ENCODE measurements around the gene APOL2. TPM values are rescaled to one million over a fixed set of nuclear protein-coding genes. Genes with fewer than 3 reads are reported as not detected.

APOL2 gene
- polyA plus RNA-seq, 1 experiment, result 27.8 TPM

DNA sequence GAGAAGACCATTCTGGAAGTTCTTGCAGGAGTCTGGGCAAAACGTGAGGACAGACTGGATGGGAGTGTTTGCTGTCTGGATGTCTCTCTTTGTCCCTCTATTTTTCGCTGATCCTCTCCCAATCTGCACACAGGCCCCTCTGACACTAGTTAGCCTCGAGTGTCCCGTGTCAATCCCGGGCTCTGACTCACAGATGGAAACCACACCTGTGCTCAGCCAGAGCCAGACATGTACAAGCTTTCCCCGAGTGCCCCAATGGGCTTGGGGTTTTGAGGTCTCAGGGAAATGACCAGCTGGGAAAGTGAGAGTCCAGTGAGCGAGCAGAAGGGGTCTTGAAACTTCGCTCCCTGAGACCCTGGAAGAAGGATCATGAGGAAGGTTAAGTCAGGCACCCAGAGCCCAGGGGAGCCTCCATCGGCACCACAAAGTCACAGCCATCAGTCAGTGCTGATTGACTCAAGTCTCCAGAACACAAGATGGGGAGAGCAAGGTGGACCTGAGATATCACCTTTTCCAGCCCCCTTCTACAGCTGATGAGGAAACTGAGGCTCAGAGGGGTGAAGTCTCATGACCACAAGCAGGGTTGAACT lies 13.9 kb downstream of the APOL2 start:
- no peak for DNase-seq (ENCODE audit: low read depth)
- CTCF ChIA-PET, result interaction anchor here (1.0 to 1.7 kb wide), 2 partner anchors 11 to 45 kb away, joined by 3 to 4 read pairs; no protein-coding TSS in a partner anchor
- Histone ChIP-seq H3K36me3 (ENCODE audit: control insufficient read depth, insufficient read depth, low read length) (peaks cover 10% of the 10 kb centered on the region), H3K4me3 (ENCODE audit: low read depth, low read length) (no peak overlapping the region), H3K27me3 (ENCODE audit: control insufficient read depth, insufficient read depth, low read length) (peaks cover 7% of the 10 kb centered on the region)
- TF ChIP-seq, protein P1, sequence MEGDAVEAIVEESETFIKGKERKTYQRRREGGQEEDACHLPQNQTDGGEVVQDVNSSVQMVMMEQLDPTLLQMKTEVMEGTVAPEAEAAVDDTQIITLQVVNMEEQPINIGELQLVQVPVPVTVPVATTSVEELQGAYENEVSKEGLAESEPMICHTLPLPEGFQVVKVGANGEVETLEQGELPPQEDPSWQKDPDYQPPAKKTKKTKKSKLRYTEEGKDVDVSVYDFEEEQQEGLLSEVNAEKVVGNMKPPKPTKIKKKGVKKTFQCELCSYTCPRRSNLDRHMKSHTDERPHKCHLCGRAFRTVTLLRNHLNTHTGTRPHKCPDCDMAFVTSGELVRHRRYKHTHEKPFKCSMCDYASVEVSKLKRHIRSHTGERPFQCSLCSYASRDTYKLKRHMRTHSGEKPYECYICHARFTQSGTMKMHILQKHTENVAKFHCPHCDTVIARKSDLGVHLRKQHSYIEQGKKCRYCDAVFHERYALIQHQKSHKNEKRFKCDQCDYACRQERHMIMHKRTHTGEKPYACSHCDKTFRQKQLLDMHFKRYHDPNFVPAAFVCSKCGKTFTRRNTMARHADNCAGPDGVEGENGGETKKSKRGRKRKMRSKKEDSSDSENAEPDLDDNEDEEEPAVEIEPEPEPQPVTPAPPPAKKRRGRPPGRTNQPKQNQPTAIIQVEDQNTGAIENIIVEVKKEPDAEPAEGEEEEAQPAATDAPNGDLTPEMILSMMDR (IDR thresholded peaks at IDR 0.05; ENCODE audit: insufficient read depth, low read depth, low read length), result no peak
- POLR2A ChIA-PET, result no interaction called here

DNA sequence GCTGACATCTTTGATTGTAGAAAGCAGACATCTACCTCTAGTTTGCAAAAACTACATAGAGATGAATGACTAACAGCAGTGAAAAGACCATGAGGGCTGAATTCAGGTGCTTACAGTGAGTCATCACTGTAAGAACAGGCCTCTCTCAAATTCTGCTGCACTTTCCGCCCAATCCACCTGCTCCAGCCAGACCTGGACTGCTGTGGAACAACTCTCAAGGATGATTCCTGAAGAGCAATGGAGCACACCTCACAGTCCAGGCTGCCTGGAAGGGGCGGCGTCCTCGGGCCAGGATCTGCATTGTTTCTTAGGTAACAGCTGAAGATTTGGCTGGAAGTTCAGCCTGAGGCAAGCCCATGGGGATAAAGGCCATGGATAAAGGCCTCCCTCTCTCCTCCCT lies 15.1 kb downstream of the APOL2 start:
- DNase-seq (ENCODE audit: low read depth), result no peak
- ChIA-PET POLR2A (no interaction called here), CTCF (no interaction called here)
- peaks cover 8% of the 10 kb centered on the region for H3K36me3 ChIP-seq (ENCODE audit: control insufficient read depth, insufficient read depth, low read length)
- no peak overlapping the region for H3K4me3 ChIP-seq (ENCODE audit: low read depth, low read length)
- peaks cover 9% of the 10 kb centered on the region for H3K27me3 ChIP-seq (ENCODE audit: control insufficient read depth, insufficient read depth, low read length)
- TF ChIP-seq, protein P1 (IDR thresholded peaks at IDR 0.05; ENCODE audit: insufficient read depth, low read depth, low read length), result no peak

DNA sequence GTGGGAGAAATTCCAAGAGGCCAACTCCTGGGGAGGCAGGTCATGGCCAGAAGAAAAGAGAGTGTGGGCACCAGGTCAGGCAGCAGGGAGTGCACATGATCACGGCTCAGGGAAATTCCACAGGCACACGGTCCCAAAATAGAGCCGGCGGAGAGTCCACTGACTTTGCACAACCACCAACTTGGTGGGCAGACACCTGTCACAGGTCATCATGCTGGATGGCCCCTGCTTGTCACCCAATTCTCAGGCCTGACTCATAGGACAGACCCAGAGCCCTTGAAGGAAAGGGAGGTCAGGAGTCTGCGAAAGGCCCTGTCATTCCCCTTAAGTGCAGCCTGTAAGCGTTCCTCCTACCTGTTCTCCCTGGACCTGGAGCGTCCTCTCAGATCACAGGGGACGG lies 15.8 kb downstream of the APOL2 start:
- ChIA-PET CTCF (interaction anchor here (0.9 to 1.1 kb wide), 2 partner anchors 12 to 19 kb away, joined by 3 to 4 read pairs; no protein-coding TSS in a partner anchor), POLR2A (no interaction called here)
- DNase-seq (ENCODE audit: low read depth), result no peak
- Histone ChIP-seq H3K36me3 (ENCODE audit: control insufficient read depth, insufficient read depth, low read length) (peaks cover 5% of the 10 kb centered on the region), H3K27me3 (ENCODE audit: control insufficient read depth, insufficient read depth, low read length) (peaks cover 11% of the 10 kb centered on the region), H3K4me3 (ENCODE audit: low read depth, low read length) (no peak overlapping the region)
- TF ChIP-seq, protein P1 (IDR thresholded peaks at IDR 0.05; ENCODE audit: insufficient read depth, low read depth, low read length), result no peak

DNA sequence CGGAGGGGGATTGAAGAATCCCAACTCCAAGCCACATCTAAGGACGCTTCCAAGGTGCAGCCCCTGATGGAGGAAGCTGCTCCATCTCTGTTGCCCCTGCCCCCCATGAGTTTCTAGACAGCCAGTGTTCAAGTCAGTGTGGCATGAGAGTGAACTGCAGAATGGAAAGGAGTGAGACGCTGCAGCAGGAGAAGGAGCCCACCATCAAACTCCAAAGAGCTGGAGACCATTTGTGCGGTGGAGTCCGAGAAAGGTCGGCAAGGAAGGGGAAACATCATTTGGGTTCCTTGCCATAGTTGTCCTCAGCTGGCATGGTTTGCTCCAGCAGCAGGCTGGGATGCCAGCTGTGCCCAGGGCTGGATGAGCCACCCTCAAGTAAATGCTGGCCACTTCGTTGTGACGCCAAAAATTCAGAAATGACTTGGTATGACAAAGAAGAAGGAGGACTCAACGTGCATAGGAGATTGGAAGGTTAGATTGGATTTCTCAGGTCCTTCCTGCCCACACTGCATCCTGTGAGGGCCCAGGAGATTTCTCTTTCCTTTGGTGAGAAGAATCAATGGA lies 16.4 kb downstream of the APOL2 start:
- CTCF ChIA-PET, result interaction anchor here (0.9 to 1.1 kb wide), 2 partner anchors 12 to 19 kb away, joined by 3 to 4 read pairs; no protein-coding TSS in a partner anchor

More for the DNA sequence above, 16.4 kb downstream of the APOL2 start:
- no peak for DNase-seq (ENCODE audit: low read depth)
- TF ChIP-seq, protein P1 (IDR thresholded peaks at IDR 0.05; ENCODE audit: insufficient read depth, low read depth, low read length), result no peak
- Histone ChIP-seq H3K27me3 (ENCODE audit: control insufficient read depth, insufficient read depth, low read length) (peaks cover 12% of the 10 kb centered on the region), H3K36me3 (ENCODE audit: control insufficient read depth, insufficient read depth, low read length) (peaks cover 5% of the 10 kb centered on the region), H3K4me3 (ENCODE audit: low read depth, low read length) (no peak overlapping the region)
- POLR2A ChIA-PET, result no interaction called here
